Neural cell (in vitro differentiated cells): ENCODE results near the gene SLC17A7. TPM values are rescaled to one million over a fixed set of nuclear protein-coding genes. Genes with fewer than 3 reads are reported as not detected.

Experiments
- H2AFZ ChIP-seq: fragments of 200-600, 300-800 bp; sonication (generic), shearing (Covaris generic); 2 replicates; pipeline ENCODE4 v1.6.0; 2014; ENCODE audit warnings: low read depth, mild to moderate bottlenecking, antibody characterized with exemption, low read length, moderate library complexity
- H3F3A ChIP-seq: fragments of 200-600 bp; shearing (Covaris generic); 2 replicates; pipeline ENCODE4 v1.6.1; 2016; ENCODE audit warnings: mild to moderate bottlenecking, moderate library complexity, mixed read lengths, antibody characterized with exemption, low read length; ENCODE audit not compliant: insufficient read depth, poor library complexity, severe bottlenecking
- H3K27ac ChIP-seq: fragments of 200-600, 300-800 bp; sonication (generic), shearing (Covaris generic); 2 replicates; pipeline ENCODE4 v1.5.1; 2014; ENCODE audit warnings: mild to moderate bottlenecking, low read length, moderate library complexity
- H3K27me3 ChIP-seq: fragments of 300-800, 200-600 bp; sonication (generic), shearing (Covaris generic); 2 replicates; pipeline ENCODE4 v1.6.0; 2014; ENCODE audit warnings: mild to moderate bottlenecking, low read depth, low read length, moderate library complexity; ENCODE audit not compliant: insufficient read depth
- H3K36me3 ChIP-seq: fragments of 300-800, 200-600 bp; sonication (generic), shearing (Covaris generic); 2 replicates; pipeline ENCODE4 v1.5.1; 2014; ENCODE audit warnings: mild to moderate bottlenecking, antibody characterized with exemption, low read length, moderate library complexity; ENCODE audit not compliant: insufficient read depth
- H3K4me2 ChIP-seq: fragments of 300-800, 200-600 bp; sonication (generic), shearing (Covaris generic); 2 replicates; pipeline ENCODE4 v1.6.0; 2014; ENCODE audit warnings: mild to moderate bottlenecking, low read length
- H3K4me3 ChIP-seq: fragments of 300-800, 200-600 bp; sonication (generic), shearing (Covaris generic); 2 replicates; pipeline ENCODE4 v1.5.1; 2014; ENCODE audit warnings: mild to moderate bottlenecking, low read length, moderate library complexity
- H3K79me2 ChIP-seq: fragments of 200-600 bp; shearing (Covaris generic); replicated peaks from 2 replicates; pipeline ENCODE4 v1.6.0; 2014; ENCODE audit warnings: mild to moderate bottlenecking, low read length, moderate library complexity; ENCODE audit not compliant: insufficient read depth
- H3K9ac ChIP-seq: fragments of 300-800, 200-600 bp; sonication (generic), shearing (Covaris generic); 2 replicates; pipeline ENCODE4 v1.6.1; 2016; ENCODE audit warnings: mild to moderate bottlenecking, low read length, mixed read lengths
- H3K9me2 ChIP-seq: fragments of 200-600 bp; shearing (Covaris generic); 2 replicates; pipeline ENCODE4 v1.6.1; 2016; ENCODE audit warnings: mild to moderate bottlenecking, low read length, mixed read lengths; ENCODE audit not compliant: insufficient read depth
- H3K9me3 ChIP-seq: fragments of 200-600, 300-800 bp; sonication (generic), shearing (Covaris generic); 2 replicates; pipeline ENCODE4 v1.6.1; 2016; ENCODE audit warnings: mild to moderate bottlenecking, mixed run types, low read length, moderate library complexity, mixed read lengths
- H4K20me1 ChIP-seq: fragments of 200-600 bp; shearing (Covaris generic); 2 replicates; pipeline ENCODE4 v1.6.1; 2016; ENCODE audit warnings: mild to moderate bottlenecking, mixed run types; ENCODE audit not compliant: insufficient read depth
- EP300 ChIP-seq: fragments of 450-650 bp; conservative IDR thresholded peaks from 2 replicates; pipeline ENCODE4 v1.6.1; 2014; ENCODE audit warnings: antibody characterized with exemption, mild to moderate bottlenecking, moderate library complexity; ENCODE audit not compliant: poor library complexity, severe bottlenecking
- EZH2 ChIP-seq: fragments of 200-600, 300-800 bp; shearing (Covaris generic), sonication (generic); IDR thresholded peaks from 2 replicates; pipeline ENCODE4 v1.6.1; 2014; ENCODE audit warnings: antibody characterized with exemption, low read length, borderline replicate concordance, mild to moderate bottlenecking; ENCODE audit not compliant: insufficient read depth, poor library complexity, severe bottlenecking
- MXI1 ChIP-seq: fragments of 450-650 bp; conservative IDR thresholded peaks from 2 replicates; pipeline ENCODE4 v1.6.1; 2014; ENCODE audit warnings: antibody characterized with exemption, mild to moderate bottlenecking; ENCODE audit not compliant: poor library complexity, severe bottlenecking
- POLR2AphosphoS5 ChIP-seq: IDR thresholded peaks from 2 replicates; pipeline ENCODE4 v1.6.1; 2012
- RAD21 ChIP-seq: fragments of 450-650 bp; conservative IDR thresholded peaks from 2 replicates; pipeline ENCODE4 v1.6.1; 2014; ENCODE audit warnings: antibody characterized with exemption, mild to moderate bottlenecking, moderate library complexity
- SMC3 ChIP-seq: fragments of 450-650 bp; conservative IDR thresholded peaks from 2 replicates; pipeline ENCODE4 v1.6.1; 2014; ENCODE audit warnings: antibody characterized with exemption, mild to moderate bottlenecking, moderate library complexity; ENCODE audit not compliant: poor library complexity
- TAF1 ChIP-seq: IDR thresholded peaks from 2 replicates; pipeline ENCODE4 v1.6.1; 2012; ENCODE audit warnings: low read depth
- polyA plus RNA-seq: library from polyadenylated mRNA; depleted of rRNA; stranded (reverse); fragments of >200 nt; gene quantifications from 2 replicates; pipeline ENCODE4 v1.2.3, GENCODE V29; 2014
- TF ChIP-seq, protein P1 (sequence below): fragments of 450-650 bp; IDR thresholded peaks from 2 replicates; pipeline ENCODE4 v1.5.1; 2014; ENCODE audit warnings: antibody characterized with exemption, mild to moderate bottlenecking, moderate library complexity; ENCODE audit not compliant: poor library complexity, severe bottlenecking
- TF ChIP-seq, protein P2 (sequence below): IDR thresholded peaks from 2 replicates; pipeline ENCODE4 v1.6.1; 2012; ENCODE audit warnings: borderline replicate concordance

Gene SLC17A7
- polyA plus RNA-seq, 1 donor from 2014 or later = 0.07 TPM

DNA sequence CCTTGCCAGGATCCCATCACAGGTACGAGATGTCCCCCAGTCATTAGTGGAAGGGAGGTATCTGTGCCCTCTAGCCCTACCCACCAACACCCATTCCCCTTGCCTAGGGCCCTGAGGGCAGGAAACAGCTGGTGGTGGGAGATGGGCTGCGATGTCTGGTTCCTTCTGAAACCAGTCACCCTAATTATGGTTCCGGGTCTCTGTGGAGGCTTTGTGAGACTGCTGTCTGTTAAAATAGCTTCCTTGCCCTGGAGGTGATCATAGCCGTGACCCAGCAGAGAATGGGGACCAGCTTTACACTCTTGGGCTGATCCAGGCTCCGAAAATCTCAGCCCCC lies 17.2 kb upstream of the SLC17A7 start:
- H3K79me2 ChIP-seq = no peaks in the 10 kb centered on the region
- no peaks in the 10 kb centered on the region for H4K20me1 ChIP-seq
- H3K36me3 ChIP-seq = no peaks in the 10 kb centered on the region
- no peak overlapping the region for H3K27ac ChIP-seq
- H3K4me3 ChIP-seq = no peak overlapping the region
- no peak overlapping the region for H2AFZ ChIP-seq
- no peaks in the 10 kb centered on the region for H3K9me2 ChIP-seq
- H3F3A ChIP-seq = no peaks in the 10 kb centered on the region
- TF ChIP-seq EZH2 = no peak
- TF ChIP-seq POLR2AphosphoS5 = no peak
- TF ChIP-seq RAD21 = no peak
- TF ChIP-seq SMC3 = no peak
- no peak for TF ChIP-seq MXI1
- TF ChIP-seq, protein P1, sequence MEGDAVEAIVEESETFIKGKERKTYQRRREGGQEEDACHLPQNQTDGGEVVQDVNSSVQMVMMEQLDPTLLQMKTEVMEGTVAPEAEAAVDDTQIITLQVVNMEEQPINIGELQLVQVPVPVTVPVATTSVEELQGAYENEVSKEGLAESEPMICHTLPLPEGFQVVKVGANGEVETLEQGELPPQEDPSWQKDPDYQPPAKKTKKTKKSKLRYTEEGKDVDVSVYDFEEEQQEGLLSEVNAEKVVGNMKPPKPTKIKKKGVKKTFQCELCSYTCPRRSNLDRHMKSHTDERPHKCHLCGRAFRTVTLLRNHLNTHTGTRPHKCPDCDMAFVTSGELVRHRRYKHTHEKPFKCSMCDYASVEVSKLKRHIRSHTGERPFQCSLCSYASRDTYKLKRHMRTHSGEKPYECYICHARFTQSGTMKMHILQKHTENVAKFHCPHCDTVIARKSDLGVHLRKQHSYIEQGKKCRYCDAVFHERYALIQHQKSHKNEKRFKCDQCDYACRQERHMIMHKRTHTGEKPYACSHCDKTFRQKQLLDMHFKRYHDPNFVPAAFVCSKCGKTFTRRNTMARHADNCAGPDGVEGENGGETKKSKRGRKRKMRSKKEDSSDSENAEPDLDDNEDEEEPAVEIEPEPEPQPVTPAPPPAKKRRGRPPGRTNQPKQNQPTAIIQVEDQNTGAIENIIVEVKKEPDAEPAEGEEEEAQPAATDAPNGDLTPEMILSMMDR = no peak
- TF ChIP-seq, protein P2, sequence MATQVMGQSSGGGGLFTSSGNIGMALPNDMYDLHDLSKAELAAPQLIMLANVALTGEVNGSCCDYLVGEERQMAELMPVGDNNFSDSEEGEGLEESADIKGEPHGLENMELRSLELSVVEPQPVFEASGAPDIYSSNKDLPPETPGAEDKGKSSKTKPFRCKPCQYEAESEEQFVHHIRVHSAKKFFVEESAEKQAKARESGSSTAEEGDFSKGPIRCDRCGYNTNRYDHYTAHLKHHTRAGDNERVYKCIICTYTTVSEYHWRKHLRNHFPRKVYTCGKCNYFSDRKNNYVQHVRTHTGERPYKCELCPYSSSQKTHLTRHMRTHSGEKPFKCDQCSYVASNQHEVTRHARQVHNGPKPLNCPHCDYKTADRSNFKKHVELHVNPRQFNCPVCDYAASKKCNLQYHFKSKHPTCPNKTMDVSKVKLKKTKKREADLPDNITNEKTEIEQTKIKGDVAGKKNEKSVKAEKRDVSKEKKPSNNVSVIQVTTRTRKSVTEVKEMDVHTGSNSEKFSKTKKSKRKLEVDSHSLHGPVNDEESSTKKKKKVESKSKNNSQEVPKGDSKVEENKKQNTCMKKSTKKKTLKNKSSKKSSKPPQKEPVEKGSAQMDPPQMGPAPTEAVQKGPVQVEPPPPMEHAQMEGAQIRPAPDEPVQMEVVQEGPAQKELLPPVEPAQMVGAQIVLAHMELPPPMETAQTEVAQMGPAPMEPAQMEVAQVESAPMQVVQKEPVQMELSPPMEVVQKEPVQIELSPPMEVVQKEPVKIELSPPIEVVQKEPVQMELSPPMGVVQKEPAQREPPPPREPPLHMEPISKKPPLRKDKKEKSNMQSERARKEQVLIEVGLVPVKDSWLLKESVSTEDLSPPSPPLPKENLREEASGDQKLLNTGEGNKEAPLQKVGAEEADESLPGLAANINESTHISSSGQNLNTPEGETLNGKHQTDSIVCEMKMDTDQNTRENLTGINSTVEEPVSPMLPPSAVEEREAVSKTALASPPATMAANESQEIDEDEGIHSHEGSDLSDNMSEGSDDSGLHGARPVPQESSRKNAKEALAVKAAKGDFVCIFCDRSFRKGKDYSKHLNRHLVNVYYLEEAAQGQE = no peak
- no peak for TF ChIP-seq TAF1
- no peak for TF ChIP-seq EP300
- no peaks in the 10 kb centered on the region for H3K9me3 ChIP-seq
- no peak overlapping the region for H3K9ac ChIP-seq
- no peak overlapping the region for H3K4me2 ChIP-seq
- H3K27me3 ChIP-seq = no peaks in the 10 kb centered on the region

GRCh38 chr19:49456326-49456725 lies 15.0 kb upstream of the SLC17A7 start:
- no peaks in the 10 kb centered on the region for H3K36me3 ChIP-seq
- H3F3A ChIP-seq = peaks cover 5% of the 10 kb centered on the region
- no peaks in the 10 kb centered on the region for H3K9me2 ChIP-seq
- no peak overlapping the region for H3K27ac ChIP-seq
- no peak overlapping the region for H3K9ac ChIP-seq
- H3K4me3 ChIP-seq = no peak overlapping the region
- H4K20me1 ChIP-seq = no peaks in the 10 kb centered on the region
- H3K4me2 ChIP-seq = no peak overlapping the region
- no peaks in the 10 kb centered on the region for H3K27me3 ChIP-seq
- H3K9me3 ChIP-seq = no peaks in the 10 kb centered on the region
- TF ChIP-seq RAD21 = no peak
- no peak overlapping the region for H2AFZ ChIP-seq
- H3K79me2 ChIP-seq = no peaks in the 10 kb centered on the region

GRCh38 chr19:49455773-49456172 lies 14.4 kb upstream of the SLC17A7 start:
- H3K27me3 ChIP-seq = no peaks in the 10 kb centered on the region
- no peak overlapping the region for H3K9ac ChIP-seq
- H3K79me2 ChIP-seq = peaks cover 2% of the 10 kb centered on the region
- H3K36me3 ChIP-seq = no peaks in the 10 kb centered on the region
- H3K9me3 ChIP-seq = no peaks in the 10 kb centered on the region
- no peak overlapping the region for H2AFZ ChIP-seq
- H3K4me3 ChIP-seq = no peak overlapping the region
- H3F3A ChIP-seq = peaks cover 5% of the 10 kb centered on the region
- no peak overlapping the region for H3K4me2 ChIP-seq
- no peaks in the 10 kb centered on the region for H3K9me2 ChIP-seq
- H3K27ac ChIP-seq = no peak overlapping the region
- no peaks in the 10 kb centered on the region for H4K20me1 ChIP-seq
- no peak for TF ChIP-seq EZH2
- TF ChIP-seq RAD21 = no peak
